Umbilical cord (tissue), 2 donors: ENCODE measurements around the gene SNHG17. TPM values are rescaled to one million over a fixed set of nuclear protein-coding genes. Genes with fewer than 3 reads are reported as not detected.
"Not testable (repeated sequence)": the region's sequence is repeated elsewhere in the genome, so short reads cannot be mapped to it uniquely, and the experiment has no call there.

ENCODE experiments used
- DNase-seq: peaks from one replicate; pipeline ENCODE4 v3.0.0-alpha.2; 2015; ENCODE audit warnings: low spot score
- total RNA-seq: library from RNA; depleted of rRNA; stranded (reverse); fragments of >200 nt; gene quantifications from one replicate; pipeline ENCODE4 v1.2.3, GENCODE V29; 2014; ENCODE audit warnings: low replicate concordance; ENCODE audit not compliant: insufficient read depth

Gene SNHG17
- total RNA-seq, 1 donor from 2014 or later: 2.4 TPM

DNA sequence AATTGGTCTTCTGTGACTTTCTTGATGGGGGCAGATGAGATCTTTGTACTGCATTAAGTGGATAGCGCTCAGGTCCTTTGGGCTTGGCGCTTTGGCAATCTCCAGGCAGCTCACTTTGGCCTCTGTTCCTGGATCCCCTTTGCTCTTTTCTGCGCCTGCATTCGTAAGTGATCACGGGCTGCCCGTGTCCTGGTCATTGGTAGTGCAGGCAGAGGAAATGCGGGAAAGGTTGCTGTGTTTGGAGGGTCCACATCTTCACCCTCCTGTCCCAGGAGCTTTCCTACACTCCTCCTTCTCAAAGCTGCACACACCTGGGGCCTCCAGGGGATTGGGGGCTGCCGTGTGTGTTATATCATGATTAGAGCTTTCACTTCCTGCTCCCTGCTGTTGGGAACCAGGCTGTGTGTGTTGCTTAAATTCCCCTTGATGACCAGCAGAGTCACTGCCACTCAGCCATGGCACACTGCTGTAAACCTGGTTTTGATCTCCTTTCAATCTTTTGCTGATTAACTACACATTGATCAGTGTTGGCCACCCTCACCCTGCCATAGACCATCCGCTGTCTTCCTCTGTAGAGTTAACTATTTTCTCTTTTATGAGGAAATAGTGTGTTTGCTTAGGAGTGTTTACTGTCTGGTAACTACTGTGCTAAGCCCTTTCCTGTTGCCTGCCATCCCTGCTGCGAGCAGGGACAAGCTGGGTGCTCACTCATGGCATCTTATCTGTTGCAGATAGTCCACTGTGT is 13.0 kb upstream of the SNHG17 start:
- no peak for DNase-seq

DNA sequence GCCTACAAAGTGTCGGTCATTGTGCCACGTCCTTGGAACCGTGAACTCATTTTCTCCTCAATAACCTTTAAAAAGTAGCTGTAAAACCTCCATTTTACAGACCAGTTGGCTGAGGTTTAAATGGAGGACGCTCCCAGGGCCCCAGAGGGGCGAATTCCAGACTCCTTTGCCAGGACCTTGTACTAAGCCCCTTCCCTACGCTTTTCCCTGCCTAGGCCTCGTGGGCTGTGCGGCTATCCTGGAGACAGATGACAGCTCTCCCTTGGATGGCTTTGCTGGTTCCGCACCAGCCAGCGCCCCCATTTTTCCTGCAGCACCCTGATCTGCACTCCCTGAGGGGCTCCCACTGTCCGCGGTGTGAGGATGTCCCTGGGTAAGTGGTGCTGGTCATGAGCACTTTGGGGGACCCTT is 12.1 kb upstream of the SNHG17 start:
- DNase-seq: no peak

DNA sequence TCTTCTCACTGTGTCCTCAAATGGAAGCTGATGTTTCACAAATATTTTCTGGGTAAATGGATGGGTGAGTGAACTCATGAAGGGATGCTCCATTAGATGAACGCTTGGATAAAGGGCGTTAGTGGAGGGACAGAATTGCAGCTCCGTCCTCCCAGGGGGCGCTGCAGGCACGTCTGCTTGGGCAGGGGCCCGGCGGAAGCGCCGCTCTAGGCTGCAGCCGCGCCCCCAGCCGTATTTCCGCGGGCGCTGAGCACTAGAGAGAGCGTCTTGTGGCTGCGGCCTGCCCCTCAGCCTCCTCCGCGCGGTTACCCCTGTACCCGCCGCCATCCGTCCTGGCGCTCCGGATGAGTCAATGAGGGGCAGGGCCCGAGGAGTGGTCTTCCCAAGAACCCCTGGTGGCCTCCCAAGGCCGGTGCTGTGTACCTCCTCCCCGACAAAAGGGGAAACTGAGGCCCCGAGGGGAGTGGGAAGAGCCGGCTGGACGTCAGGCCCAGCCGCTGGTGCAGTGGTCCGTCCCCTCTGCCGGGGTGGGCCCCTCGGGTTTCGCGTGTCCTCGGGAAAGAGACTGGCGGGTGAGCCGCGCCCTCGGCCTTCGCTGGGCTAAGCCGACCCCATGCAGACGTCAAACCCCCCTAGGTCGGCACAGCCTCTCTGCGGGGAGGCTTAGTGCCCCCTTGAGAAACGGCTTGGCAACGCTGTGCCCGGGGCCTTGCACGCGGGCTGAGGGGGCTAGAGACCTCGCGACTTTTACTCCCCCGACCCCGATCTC is 11.5 kb upstream of the SNHG17 start:
- peak; percentile 91 for DNase-seq

DNA sequence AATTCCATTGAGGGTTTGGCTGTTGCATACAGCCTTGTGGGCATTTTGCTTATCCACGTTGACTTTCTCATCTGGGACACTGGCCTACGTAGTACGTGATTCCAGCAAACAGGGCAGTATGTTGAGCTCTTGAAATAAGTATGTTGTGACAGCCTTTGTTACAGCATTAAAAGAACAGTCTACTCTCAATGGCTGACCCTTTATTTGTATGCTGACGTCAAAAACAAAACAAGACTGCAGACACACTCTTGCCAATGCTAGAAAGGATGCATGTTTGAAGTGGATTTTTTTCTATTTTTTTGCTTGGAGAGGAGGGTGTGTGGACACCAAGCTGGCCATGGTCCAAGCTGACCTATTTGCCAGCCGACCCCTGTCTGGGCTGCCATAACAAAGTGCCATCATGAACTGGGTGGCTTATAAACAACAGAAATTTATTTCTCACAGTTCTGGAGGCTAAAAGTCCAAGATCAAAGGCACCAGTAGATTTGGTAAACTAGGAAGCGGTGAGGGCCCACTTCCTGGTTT is 10.8 kb upstream of the SNHG17 start:
- no peak for DNase-seq

DNA sequence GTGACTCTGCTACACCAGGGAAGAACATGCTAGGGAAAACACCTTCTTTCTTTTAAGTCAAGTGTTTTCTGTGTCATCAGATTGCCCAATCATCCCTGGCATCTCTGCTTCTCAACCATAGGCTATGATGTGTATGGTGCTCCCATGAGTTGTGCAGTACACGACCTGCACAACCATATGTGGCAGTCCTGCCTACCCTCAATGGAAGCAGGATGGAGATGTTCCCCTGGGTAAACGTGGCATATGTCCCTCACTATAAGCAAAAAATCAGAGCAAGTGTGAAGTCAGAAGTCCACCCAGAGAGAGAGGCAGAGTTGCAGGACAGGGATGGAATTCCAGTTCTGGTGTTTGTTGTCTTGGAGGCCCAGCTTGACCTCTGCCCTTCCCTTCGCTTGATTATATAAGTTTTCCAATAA is 10.3 kb upstream of the SNHG17 start:
- DNase-seq: no peak

DNA sequence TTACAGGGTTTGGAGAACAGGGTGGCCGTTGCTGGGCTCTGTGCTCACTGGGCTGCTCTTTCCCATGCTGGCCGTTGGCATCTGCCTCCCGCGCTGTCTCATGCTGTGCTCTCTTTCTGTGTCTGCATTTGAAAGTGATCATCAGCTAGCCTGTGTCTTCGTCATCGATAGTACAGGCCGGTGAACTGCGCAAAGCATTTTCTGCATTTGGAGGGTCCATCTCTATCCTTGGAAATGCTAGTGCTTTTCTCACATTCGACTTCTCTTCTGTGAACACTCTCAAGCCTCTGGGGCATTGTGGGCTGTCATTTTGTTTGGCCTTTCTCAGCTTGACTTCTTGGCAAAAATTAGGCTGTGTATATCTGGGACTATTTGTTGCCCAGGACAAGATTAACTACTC is 6.8 kb upstream of the SNHG17 start:
- DNase-seq: no peak

DNA sequence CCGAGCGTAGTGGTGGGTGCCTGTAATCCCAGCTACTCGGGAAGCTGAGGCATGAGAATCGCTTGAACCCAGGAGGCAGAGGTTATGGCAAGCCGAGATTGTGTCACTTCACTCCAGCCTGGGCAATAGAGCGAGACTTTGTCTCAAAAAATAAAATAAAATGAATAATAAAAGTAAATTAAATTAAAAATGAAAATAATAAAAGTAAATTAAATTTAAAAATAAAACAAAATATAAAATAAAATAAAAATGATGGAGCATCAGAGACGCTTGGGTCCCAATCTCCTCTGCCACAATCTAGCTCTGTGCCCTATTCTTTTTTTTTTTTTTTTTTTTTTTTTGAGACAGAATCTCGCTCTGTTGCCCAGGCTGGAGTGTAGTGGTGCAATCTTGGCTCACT is 6.0 kb upstream of the SNHG17 start:
- DNase-seq: not testable (repeated sequence)

DNA sequence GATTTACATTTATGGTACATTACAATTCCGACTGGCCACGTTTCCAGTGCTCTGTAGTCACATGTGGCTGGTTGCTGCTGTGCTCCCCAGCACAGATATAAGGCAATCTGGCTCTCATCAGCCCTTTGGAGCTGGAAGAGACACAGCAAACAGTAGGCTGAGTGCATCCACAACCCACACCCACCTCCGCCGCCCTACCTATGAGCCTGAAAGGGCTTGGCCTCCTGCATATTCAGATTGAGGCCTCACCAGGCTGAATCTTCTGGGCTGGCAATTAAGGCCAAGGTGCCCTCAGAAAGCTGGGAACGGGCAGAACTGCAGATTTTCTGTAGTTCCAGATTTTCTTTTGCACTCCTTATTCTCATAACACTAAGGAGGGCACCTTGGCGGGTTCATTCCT is 2.7 kb upstream of the SNHG17 start:
- no peak for DNase-seq

DNA sequence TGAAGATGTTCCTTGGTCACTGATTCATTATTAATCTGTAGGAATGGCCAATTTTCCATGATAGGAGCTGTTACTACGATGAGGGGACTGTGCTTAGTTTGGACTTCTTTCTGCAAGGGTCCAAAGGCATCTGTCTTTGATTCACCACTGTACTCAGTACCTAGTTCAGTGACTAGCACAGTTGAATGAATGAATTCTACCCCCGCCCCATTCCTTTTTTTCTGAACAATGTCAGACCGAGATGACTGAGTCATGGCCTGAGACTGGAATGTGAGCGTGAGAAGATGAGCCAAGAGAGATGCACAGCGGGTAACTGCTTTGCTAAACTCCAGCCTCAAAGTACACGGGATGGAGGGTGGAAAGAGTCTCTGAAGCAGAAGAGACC is 419 bp upstream of the SNHG17 start:
- no peak for DNase-seq

DNA sequence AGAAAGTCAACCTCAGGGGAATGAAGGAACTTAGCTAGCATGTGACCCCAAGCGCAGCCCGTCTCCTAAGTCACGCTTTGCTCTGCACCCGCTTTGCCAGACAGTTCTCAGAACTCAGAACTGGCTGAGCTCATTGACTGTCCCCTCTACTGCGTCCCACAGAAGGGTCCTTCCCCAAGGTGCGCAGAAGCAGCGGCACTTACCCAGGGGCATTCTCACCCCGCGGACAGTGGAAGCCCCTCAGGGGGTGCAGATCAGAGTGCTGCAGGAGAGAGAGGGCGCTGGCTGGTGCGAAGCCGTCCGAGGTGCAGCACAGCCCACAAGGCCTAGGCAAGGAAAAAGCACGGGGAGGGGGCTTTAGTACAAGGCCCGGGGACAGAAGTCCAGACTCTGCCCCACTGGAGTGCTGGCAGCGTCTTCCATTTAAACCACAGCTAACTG is 807 bp downstream of the SNHG17 start:
- DNase-seq: peak; percentile 17

DNA sequence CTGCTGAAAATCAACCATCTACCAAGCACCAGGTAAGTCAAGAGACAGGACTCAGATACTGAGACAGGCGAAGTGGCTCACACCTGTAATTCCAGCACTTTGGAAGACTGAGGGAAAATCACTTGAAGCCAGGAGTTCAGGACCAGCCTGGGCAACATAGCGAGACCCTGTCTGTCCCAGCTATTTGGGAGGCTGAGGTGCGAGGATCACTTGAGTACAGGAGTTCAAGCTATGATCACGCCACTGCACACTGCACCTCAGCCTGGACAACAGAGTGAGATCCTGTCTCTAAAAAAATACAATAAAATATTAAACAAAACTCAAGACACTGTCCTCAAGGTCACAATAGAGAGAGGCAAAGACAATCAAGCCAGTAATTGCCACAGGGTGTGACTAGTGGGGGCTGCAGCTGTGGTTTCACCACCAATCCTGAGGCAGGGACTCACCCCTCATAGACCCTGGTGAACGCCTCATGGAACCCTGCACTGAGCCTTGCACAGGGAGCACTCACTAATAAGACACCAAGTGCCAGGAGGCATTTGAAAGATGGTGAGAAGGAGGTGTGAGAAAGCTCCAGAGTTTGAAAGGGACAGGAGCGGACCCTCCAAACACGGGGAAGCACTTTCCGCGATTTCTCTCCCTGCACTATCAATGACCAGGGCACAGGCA is 1.7 kb downstream of the SNHG17 start:
- no peak for DNase-seq

DNA sequence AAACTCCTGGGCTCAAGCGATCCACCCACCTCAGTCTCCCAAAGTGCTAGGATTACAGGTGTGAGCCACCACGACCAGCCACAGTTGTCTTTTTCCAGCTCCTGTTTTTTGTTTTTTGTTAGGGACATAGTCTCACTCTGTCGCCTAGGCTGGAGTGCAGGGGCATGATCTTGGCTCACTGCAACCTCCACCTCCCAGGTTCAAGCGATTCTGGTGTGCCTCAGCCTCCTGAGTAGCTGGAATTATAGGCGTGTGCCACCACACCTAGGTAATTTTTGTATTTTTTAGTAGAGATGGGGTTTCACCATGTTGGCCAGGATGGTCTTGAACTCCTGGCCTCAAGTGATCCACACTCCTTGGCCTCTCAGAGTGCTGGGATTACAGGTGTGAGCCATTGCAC is 2.3 kb downstream of the SNHG17 start:
- DNase-seq: not testable (repeated sequence)

DNA sequence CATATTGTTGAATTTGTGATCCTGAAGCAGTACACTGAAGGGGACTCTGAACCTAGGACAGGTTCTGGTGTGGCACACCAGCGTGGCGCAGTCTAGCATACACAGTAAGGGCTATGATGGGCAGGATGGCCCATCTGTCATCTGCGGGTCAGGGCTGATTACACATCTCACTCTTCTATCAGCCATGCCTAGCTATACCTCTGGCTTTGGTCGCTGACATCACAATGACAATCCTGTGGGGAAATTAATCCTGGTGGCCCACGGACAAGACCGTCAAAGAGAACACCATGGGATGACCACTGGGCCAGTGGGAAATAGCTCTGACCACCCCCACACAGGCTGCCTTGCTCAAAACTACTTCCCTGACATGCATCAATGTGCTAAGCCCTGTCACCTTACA is 2.8 kb downstream of the SNHG17 start:
- DNase-seq: no peak

DNA sequence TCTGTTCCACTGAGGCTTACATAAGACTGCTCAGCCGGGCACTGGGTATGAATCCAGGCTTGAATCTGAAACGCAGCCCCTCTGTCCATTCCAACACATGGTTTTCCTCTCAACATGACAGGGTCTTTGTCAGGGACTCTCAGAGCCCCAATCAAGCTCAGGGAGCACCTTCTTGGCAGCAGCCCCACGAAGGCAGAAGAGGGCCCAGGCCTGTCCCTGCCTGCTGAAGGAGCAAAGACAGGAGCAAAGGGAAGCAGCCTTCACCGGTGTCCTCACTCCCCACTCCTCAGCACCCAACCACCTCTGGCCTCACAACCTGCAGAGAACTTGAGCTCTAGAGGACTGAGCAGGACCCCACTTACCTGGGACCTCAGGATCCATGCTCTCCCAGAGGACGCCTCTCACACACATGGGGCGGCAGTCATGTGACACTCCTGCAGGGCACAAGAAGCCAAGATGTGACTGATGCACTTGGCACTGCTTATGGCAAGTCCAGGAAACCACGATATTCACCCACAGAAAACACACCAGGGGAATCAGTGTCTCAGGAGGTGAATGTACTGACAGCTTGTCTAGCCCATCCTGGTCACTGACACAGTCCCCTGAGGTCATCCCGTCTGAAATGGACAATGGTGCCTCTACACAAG is 4.3 kb downstream of the SNHG17 start:
- DNase-seq: no peak

DNA sequence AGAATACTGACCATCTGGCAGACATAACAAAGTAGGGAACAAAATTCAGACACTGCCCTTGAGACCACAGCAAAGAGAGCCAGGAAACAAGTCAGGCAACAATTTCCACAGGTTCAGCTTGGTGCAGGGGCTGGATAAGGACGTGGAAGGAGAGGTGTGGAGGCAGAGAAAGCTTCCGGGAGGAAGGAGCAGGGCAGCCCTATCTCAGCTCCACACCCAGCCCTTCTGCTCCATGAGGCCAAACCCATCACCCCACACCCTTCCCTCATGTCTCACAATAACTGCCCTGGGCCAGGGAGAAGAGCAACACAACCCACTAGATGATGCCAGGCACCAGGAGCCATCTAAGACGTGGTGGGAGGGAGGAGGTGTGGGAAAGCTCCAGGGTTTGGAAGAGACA is 5.8 kb downstream of the SNHG17 start:
- no peak for DNase-seq

DNA sequence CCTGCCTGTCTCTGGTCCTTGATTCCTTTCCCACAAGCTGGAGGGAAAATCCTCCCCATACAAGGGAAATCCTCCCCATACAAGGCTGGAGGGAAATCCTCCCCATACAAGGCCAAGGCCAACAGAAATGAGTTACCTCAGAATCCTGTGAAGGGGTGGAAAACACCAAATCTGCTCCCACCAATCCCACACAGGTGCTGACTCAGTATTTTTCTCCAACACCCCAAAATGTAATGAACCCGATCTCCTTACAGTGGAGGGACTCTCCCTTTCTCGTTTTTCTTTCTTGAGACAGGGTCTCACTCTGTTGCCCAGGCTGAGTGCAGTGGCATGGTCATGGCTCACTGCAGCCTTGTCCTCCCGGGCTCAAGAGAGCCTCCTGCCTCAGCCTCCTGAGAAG is 6.3 kb downstream of the SNHG17 start:
- DNase-seq: no peak

DNA sequence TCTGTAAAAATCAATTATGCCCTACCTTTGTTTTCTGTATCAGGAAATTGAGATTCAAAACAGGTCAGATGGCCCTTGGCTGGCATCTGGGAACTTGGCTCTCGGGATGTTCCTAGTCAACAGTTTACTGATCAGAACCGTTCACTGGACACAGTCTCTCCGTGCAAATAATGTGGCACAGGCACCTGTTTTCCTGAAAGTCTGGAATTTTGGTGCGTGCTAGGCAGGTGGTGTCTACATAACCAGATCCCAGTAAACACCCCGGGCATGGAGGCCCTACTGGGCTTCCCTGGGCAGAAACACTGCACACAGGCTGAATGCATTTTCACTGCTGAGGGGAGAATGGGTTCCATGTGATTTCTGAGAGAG is 7.5 kb downstream of the SNHG17 start:
- DNase-seq: no peak

DNA sequence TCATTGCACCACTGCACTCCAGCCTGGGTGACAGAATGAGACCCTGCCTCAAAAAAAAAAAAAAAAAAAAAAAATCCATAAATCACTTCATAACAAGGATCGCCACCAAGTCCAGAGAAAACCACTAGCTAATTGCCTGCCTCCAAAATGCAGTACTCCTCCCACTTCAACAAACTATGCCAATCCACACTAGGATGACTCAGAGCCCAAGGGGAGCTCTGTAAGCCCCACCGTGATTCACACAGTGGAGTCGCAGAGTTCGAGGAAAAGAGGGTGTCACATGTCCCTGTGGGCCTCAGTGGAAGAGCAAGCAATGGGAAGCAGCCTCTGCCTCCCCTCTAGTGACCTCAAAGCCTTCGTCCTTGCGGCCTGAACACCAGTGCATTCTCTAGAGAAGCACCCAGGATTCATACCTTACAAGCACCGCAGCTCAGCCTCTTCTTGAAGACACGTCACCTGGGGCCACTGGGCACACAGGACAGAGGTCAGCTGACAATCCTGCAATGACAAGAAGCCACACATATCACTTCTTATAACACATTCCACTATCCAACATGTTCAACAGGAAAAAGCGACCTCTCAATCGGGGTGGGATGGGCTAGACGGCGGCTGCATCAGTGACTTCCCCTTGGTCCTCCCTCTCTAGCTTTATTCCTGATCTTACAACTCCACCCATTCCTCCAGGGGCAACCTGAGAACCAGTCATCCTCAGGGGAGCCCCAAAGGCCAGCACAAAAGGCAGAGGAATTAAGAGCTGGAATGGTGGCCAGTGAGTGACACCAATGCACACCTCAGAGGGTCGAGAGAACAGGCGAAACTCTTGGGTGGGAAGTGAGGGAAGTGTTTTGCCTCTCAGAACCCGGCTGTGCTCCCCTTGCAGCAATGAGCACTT is 8.9 kb downstream of the SNHG17 start:
- DNase-seq: peak; percentile 48

DNA sequence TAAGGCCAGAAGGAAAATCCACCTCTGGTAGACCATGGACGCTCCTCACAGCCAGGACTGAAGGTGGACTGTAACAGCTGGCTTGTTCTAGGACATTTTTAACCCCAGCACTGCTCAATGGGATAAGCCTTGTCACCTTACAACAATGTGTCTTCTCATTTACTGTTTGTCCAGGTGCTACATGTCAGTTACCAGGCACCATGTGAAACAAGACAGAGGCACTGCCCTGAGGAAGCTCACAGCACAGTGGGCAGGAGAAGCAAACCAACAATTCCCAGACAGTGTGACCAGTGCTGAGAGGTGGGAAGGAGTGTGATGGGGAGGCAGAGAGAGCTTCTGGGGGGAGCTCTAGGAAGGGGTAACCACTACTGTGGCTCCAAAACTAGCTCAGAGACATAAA is 10.7 kb downstream of the SNHG17 start:
- no peak for DNase-seq

DNA sequence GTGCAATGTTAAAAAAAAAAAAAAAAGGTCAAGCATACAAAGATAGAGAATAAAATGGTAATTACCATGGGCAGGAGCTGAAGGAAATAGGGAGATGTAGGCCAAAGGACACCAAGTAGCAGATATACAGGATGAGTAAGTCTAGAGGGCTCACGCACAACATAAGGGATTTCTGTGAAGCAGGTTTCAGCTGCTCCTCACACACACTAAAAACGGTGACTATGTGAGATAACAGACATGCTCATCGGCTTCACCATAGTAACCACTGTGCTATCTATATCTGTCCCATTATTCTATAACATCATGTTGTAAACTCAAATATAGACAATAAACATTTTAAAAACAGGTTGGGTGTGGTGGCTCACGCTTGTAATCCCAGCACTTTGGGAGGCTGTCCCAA is 11.6 kb downstream of the SNHG17 start:
- DNase-seq: no peak

DNA sequence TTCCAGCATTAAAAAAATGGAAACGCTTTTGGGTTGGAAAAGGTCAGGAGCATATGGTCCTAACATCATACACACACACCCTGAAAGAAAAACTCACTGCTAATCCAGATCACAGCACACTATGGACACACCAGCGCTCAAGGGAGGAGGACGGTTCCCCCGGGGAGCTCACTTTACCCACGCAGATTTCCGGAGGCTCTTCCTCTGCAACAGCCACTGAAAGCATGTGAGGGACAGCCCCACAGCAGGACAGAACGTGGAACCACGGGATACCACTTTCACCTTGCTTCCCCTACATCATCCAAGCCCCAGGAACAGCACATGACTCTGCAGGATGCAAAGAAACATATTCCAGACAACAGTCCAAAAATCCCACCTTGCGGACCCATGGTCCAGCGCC is 13.2 kb downstream of the SNHG17 start:
- DNase-seq: no peak
